GM12864 (cell line): Measurements from ENCODE around the gene IL5.
"Not testable (repeated sequence)": the region's sequence is repeated elsewhere in the genome, so short reads cannot be mapped to it uniquely, and the experiment has no call there.

Experiments
- DNase-seq: peaks from one replicate; pipeline ENCODE4 v3.0.0-alpha.2; 2011; ENCODE audit warnings: low read depth
- H3K4me3 ChIP-seq: 2 replicates; pipeline ENCODE4 v1.5.1; 2011; ENCODE audit warnings: mild to moderate bottlenecking, low read depth, low read length, control low read depth
- TF ChIP-seq, protein P1 (sequence below): IDR thresholded peaks from 2 replicates; pipeline ENCODE4 v1.5.1; 2011; ENCODE audit warnings: low read depth, mild to moderate bottlenecking, moderate library complexity, low read length, control low read depth, inconsistent platforms; ENCODE audit errors: missing control alignments

The IL5 gene

DNA sequence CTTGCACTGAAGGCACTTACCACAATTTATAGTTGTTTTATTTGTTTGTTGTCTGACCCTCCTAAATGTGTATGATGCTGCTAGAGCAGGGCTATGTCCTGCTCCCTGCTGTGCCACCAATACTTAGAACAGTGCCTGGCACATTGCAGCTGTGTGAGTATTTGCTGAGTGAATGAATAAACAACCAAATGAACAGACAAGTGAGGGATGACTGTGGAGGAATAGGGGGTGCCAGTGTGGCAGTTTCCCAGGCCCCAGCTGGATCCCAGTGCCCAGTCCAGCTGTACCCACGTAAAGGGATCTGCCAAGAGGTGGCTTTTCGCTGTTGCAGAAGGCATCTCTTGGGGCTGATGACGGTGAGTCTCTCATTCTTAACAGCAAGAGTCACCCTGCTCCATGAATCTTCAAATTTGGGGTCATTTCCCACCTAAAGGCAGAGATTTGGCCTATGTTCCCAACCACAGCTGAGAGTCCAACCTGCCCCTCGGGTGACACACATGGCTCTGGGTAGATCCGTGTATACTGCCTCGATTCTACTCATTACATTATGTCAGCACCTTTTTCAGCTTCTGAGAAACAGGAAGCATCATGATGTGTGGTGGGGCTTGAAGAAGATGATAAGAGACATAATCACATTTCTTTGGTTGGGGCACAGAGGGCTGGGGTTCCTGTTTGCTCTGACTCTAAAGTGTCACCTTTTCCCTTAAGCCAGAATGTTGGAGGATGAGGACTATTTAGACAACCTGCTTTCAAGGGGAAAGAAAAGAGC lies 14.3 kb downstream of the IL5 start:
- TF ChIP-seq, protein P1, sequence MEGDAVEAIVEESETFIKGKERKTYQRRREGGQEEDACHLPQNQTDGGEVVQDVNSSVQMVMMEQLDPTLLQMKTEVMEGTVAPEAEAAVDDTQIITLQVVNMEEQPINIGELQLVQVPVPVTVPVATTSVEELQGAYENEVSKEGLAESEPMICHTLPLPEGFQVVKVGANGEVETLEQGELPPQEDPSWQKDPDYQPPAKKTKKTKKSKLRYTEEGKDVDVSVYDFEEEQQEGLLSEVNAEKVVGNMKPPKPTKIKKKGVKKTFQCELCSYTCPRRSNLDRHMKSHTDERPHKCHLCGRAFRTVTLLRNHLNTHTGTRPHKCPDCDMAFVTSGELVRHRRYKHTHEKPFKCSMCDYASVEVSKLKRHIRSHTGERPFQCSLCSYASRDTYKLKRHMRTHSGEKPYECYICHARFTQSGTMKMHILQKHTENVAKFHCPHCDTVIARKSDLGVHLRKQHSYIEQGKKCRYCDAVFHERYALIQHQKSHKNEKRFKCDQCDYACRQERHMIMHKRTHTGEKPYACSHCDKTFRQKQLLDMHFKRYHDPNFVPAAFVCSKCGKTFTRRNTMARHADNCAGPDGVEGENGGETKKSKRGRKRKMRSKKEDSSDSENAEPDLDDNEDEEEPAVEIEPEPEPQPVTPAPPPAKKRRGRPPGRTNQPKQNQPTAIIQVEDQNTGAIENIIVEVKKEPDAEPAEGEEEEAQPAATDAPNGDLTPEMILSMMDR, result no peak
- H3K4me3 ChIP-seq, result no peak overlapping the region
- DNase-seq, result no peak

DNA sequence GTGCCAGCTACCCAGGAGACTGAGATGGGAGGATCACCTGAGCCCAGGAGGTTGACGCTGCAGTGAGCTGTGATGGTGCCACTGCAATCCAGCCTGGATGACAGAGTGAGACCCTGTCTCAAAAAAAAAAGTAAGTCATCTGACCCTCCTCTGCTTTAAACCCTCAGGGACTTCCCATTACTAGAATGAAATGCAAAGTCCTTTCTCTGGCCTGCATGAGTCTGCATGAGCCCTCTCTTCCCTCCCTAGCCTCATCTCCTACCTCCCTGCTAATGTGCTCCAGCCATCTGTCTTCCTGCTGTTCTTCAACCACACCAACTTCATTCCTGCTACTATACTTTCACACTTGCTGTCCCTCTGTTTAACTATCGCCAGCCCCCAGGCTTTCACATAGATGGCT lies 15.3 kb downstream of the IL5 start:
- no peak for DNase-seq
- TF ChIP-seq, protein P1, result no peak
- H3K4me3 ChIP-seq, result no peak overlapping the region

DNA sequence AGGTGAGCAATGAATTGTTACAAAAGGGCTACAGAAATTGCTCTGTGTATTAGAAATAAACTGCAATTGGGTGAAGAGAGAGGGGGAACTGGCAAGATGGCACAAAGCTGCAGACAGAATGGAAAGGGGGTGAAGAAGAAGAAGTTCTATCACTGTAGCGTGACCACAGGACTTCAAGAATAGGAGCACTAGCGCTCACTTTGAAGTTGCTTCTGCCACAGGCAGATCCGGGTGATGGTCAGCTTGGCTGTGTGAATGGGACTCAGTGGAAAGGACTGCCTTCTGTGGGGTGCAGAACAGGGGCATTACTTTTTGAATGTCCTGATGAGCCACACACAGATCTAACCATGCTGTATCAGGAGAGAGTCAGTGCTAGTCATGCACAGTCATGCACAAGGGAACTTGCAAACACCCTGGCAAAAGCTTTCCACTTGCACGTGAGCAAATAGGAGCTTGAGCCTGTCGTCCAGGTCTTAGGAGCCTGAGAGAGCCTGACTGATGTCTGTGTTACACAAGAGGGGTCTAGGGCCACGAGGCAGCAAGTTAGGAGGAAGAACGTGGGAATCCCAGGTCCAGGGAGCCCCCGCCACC lies 16.3 kb downstream of the IL5 start:
- no peak for DNase-seq
- TF ChIP-seq, protein P1, result no peak
- H3K4me3 ChIP-seq, result no peak overlapping the region

DNA sequence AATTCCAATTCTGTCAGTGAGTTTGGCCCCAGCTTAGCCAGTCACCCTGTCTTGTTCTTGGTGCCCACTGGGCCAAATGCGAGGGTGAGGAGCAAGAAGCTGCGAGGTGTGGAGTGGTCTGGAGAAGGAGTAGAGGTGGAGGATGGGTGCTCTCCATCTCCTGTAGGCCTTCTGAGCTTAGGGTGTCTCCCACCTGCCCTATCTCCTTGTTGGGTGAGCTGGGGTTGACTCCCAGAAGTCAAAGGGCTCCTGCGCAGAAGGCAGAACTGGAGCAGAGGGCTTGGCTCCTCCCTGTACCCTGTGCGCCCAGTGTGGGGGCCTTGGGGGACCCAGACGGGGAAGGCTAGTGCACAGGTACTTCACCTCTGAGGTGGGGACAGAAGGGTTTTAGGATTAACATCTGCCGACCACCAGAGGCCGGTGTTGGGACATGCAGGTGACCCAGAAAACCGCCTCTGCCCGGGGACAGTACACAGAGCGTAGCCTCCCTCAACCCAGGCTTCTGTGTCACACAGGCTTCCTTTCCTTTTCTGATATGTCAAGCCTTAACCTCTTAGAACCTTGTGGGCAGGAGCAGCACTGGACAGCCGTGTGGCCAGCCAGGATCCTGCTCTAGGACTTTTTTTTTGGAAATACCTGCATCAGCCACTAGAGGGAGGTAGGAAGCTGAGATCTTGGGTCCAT lies 16.9 kb downstream of the IL5 start:
- H3K4me3 ChIP-seq, result no peak overlapping the region
- TF ChIP-seq, protein P1, result peak; percentile 74
- no peak for DNase-seq

DNA sequence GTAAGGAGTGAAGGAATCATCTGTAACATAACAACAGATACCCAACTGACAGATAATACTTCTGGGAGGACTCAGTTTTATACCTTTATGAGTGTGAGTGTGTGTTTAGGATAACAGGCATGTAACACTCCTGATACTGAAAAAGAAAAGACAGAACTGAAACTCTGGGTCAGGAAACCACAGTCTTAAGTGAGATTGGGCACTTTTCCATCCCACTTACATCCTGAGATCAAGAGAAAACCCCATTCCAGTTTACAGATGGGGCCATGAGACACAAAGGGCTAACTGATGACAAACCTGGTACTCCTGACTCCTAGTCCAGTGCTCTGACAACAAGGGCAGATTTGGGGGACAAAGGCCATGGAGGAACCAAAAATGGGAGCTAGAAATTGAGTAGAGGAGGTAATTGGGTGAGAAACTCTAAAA lies 18.0 kb downstream of the IL5 start:
- no peak overlapping the region for H3K4me3 ChIP-seq
- TF ChIP-seq, protein P1, result no peak
- peak; percentile 93 for DNase-seq

DNA sequence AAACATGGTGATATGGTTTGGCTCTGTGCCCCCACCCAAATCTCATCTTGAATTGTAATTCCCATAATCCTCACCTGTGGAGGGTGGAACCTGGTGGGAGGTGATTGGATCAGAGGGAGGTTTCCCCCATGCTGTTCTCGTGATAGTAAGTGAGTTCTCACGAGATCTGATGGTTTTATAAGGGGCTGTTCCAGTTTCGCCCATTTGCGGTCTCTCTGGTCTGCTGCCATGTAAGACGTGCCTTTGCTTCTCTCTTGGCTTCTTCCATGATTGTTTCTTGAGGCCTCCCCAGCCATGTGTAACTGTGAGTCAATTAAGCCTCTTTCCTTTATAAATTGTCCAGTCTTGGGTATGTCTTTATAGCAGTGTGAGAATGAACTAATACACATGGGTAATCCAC lies 18.4 kb downstream of the IL5 start:
- H3K4me3 ChIP-seq, DNase-seq: not testable (repeated sequence)

DNA sequence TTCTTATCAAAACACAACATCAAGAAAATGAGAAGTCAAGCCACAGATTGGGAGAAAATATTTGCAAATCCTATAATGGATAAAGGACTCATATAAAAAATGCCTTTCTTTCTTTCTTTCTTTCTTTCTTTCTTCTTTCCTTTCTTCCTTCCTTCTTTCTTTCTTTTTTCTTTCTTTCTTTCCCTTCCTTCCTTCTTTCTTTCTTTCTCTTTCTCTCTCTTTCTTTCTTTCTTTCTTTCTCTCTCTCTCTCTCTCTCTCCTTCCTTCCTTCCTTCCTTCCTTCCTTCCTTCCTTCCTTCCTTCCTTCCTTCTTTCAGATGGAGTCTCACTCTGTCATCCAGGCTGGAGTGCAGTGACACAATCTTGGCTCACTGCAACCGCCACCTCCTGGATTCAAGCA lies 21.3 kb downstream of the IL5 start:
- H3K4me3 ChIP-seq, DNase-seq: not testable (repeated sequence)

DNA sequence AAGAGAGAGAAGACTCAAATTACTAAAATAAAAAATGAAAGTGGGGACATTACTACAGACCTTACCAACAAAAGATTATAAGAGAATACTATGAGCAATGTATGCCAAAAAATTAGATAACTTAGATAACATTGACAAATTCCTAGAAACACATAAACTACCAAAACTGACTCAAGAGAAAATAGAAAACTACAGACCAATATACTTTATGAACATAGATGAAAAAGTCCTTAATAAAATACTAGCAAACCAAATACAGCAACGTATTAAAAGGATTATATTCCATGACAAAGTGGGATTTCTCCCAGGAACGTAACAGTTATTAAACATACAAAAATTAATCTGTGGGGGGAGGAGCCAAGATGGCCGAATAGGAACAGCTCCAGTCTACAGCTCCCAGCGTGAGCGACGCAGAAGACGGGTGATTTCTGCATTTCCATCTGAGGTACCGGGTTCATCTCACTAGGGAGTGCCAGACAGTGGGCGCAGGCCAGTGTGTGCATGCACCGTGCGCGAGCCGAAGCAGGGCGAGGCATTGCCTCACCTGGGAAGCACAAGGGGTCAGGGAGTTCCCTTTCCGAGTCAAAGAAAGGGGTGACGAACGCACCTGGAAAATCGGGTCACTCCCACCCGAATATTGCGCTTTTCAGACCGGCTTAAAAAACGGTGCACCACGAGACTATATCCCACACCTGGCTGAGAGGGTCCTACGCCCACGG lies 29.5 kb downstream of the IL5 start:
- not testable (repeated sequence) for DNase-seq, H3K4me3 ChIP-seq
